Measurements from ENCODE around the gene SPIRE1. TPM values are rescaled to one million over a fixed set of nuclear protein-coding genes. Genes with fewer than 3 reads are reported as not detected.
A peak's percentile ranks its signal among the peaks of the same experiment; 100 is the strongest.

The SPIRE1 gene
- total RNA-seq, 2 donors from 2014 or later, result 14.2 to 17.2 TPM

DNA sequence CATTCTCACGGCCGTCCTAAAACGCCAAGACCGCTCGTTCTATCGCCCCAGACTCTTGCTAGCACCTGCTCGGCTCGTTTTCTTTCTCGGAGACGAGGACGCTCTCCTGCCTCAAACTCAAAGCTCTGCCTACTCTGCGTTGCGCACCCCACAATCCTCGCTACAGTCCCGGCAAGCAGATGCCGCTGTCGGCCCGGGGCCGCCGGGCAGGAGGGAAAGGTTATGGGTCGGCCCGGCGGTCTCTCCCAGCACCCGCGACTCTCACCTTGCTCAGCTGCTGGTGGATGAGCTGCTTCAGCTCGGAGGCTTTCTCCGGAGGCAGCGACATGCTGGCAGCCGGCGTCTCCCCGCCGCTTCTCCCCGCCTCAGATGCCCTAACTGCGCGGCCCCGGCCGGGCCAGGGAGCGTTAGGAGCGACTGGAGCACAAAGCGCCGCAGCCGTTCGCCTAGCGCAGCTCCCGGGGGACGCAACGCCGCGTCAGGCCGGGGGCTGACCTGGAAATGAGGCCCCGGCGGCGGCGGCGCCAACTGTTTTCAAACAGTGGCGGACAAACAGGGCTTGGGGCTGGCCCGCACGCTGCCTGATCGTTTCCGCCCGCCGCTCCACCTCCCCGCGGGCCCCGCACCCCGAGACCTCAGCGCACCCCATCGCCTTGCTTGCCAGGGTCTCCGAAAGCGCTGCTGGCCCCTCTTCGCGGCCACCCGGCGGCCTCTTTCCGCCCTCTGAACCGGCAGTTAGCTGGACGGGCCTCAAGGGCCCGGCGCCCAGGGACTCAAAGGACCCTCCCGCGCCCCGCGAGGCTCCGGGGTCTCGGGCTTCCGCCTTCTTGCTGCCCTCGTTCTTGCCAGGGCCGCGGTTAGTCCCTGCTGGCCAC, 44.6 kb upstream of the SPIRE1 start, which contains the start of the genes CEP76 and PSMG2:
Gene CEP76, minus strand, starts transcription at position 503 of the 875 bp plus-strand sequence. Its CDS starts 175 bp downstream, at position 328.
Gene PSMG2, plus strand, starts transcription at position 822 of the 875 bp plus-strand sequence. CDS start 66 bp downstream, outside the sequence.
- H3K9ac ChIP-seq (ENCODE audit: extremely low read depth, low read length, poor library complexity, severe bottlenecking), result peak within 1 kb of the TSS; percentile 97
- Mint-ChIP-seq H3K36me3 (ENCODE audit: low read depth) (peaks cover 37% of the 10 kb centered on the region), H3K27me3 (ENCODE audit: insufficient read depth) (no peaks in the 10 kb centered on the region), H3K4me1 (peaks cover 17% of the 10 kb centered on the region), H3K9me3 (no peaks in the 10 kb centered on the region), H3K4me3 (peak within 1 kb of the TSS; percentile 97), H3K27ac (peak within 1 kb of the TSS; percentile 100)
- H3K36me3 ChIP-seq (ENCODE audit: control insufficient read depth, insufficient read depth, low read length), result peaks cover 40% of the 10 kb centered on the region
- 0% methylated on average over 42 to 89 of the region's 89 CpGs for WGBS, 2 experiments (ENCODE audit: insufficient coverage in 1 of 2, insufficient read length in 1 of 2)
- H3K9me3 ChIP-seq (ENCODE audit: control insufficient read depth, low read length), result no peaks in the 10 kb centered on the region
- H3K4me1 ChIP-seq (ENCODE audit: control insufficient read depth, insufficient read depth, low read length), result no peaks in the 10 kb centered on the region
- H3K27me3 ChIP-seq (ENCODE audit: control insufficient read depth, insufficient read depth, low read length, poor library complexity, severe bottlenecking), result no peaks in the 10 kb centered on the region
- H3K27ac ChIP-seq (ENCODE audit: low read depth, low read length), result peak within 1 kb of the TSS; percentile 100
- DNase-seq, result peak; percentile 93
- TF ChIP-seq, protein P1, sequence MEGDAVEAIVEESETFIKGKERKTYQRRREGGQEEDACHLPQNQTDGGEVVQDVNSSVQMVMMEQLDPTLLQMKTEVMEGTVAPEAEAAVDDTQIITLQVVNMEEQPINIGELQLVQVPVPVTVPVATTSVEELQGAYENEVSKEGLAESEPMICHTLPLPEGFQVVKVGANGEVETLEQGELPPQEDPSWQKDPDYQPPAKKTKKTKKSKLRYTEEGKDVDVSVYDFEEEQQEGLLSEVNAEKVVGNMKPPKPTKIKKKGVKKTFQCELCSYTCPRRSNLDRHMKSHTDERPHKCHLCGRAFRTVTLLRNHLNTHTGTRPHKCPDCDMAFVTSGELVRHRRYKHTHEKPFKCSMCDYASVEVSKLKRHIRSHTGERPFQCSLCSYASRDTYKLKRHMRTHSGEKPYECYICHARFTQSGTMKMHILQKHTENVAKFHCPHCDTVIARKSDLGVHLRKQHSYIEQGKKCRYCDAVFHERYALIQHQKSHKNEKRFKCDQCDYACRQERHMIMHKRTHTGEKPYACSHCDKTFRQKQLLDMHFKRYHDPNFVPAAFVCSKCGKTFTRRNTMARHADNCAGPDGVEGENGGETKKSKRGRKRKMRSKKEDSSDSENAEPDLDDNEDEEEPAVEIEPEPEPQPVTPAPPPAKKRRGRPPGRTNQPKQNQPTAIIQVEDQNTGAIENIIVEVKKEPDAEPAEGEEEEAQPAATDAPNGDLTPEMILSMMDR (conservative IDR thresholded peaks at IDR 0.05), result no peak
- peak within 1 kb of the TSS; percentile 96 for H3K4me3 ChIP-seq (ENCODE audit: low read length)

DNA sequence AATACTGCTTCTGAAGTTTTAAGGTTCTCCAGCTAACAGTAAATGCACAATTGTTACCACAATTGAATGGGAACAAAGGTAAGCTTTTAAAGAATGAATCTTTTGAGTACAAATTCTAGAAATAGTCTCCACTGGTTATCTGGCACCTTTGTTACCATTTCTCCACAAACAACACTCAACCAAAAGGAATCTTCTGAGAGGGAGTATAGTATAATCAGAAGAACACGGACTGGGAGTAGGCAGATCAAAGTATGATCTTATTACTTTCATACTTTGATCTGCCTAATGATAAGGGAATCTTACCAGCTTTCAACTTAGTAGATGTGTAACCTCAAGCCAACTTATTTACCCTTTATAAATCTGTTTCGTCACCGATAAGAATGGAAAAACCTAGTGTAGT, 43.3 kb upstream of the SPIRE1 start:
- no peak overlapping the region for H3K27ac ChIP-seq (ENCODE audit: low read depth, low read length)
- DNase-seq, result no peak
- Mint-ChIP-seq H3K27ac (no peak overlapping the region), H3K27me3 (ENCODE audit: insufficient read depth) (no peaks in the 10 kb centered on the region), H3K36me3 (ENCODE audit: low read depth) (peaks cover 27% of the 10 kb centered on the region), H3K4me1 (peaks cover 17% of the 10 kb centered on the region), H3K4me3 (peak overlapping the region; percentile 97), H3K9me3 (no peaks in the 10 kb centered on the region)
- peaks cover 40% of the 10 kb centered on the region for H3K36me3 ChIP-seq (ENCODE audit: control insufficient read depth, insufficient read depth, low read length)
- no peaks in the 10 kb centered on the region for H3K27me3 ChIP-seq (ENCODE audit: control insufficient read depth, insufficient read depth, low read length, poor library complexity, severe bottlenecking)
- no peaks in the 10 kb centered on the region for H3K9me3 ChIP-seq (ENCODE audit: control insufficient read depth, low read length)
- H3K4me1 ChIP-seq (ENCODE audit: control insufficient read depth, insufficient read depth, low read length), result no peaks in the 10 kb centered on the region
- H3K4me3 ChIP-seq (ENCODE audit: low read length), result peak overlapping the region; percentile 96
- H3K9ac ChIP-seq (ENCODE audit: extremely low read depth, low read length, poor library complexity, severe bottlenecking), result no peak overlapping the region
- WGBS, 2 experiments (ENCODE audit: insufficient coverage in 1 of 2, insufficient read length in 1 of 2), result 90 to 100% methylated on average over 2 to 3 of the region's 3 CpGs
- TF ChIP-seq, protein P1 (conservative IDR thresholded peaks at IDR 0.05), result no peak

DNA sequence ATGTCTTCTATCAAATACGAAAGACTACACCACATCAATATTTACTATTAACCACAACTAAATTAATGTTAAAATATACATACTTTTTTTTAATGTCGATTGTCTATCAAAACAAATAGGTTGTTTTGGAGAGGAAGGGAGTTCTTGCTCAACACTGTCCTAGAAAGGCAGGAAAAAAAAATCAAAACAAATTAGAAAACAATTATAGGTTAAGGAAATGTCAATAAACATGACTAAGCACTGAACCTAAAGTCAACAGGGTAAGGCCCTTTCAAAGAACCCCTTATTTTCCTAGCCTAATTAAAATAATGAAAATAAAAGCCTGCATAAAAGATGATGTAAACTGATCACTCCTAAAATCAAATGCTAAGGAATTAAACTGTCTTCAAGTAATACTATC, 41.8 kb upstream of the SPIRE1 start:
- Mint-ChIP-seq H3K4me3 (no peak overlapping the region), H3K9me3 (no peaks in the 10 kb centered on the region), H3K4me1 (peaks cover 16% of the 10 kb centered on the region), H3K27me3 (ENCODE audit: insufficient read depth) (no peaks in the 10 kb centered on the region), H3K27ac (no peak overlapping the region), H3K36me3 (ENCODE audit: low read depth) (peaks cover 26% of the 10 kb centered on the region)
- H3K4me1 ChIP-seq (ENCODE audit: control insufficient read depth, insufficient read depth, low read length), result no peaks in the 10 kb centered on the region
- WGBS, 2 experiments (ENCODE audit: insufficient coverage in 1 of 2, insufficient read length in 1 of 2), result no CpG with 5 or more reads among the region's 2 CpGs
- H3K36me3 ChIP-seq (ENCODE audit: control insufficient read depth, insufficient read depth, low read length), result peaks cover 42% of the 10 kb centered on the region
- no peak for DNase-seq
- no peak overlapping the region for H3K4me3 ChIP-seq (ENCODE audit: low read length)
- H3K9me3 ChIP-seq (ENCODE audit: control insufficient read depth, low read length), result no peaks in the 10 kb centered on the region
- TF ChIP-seq, protein P1 (conservative IDR thresholded peaks at IDR 0.05), result no peak
- no peak overlapping the region for H3K9ac ChIP-seq (ENCODE audit: extremely low read depth, low read length, poor library complexity, severe bottlenecking)
- H3K27ac ChIP-seq (ENCODE audit: low read depth, low read length), result no peak overlapping the region
- no peaks in the 10 kb centered on the region for H3K27me3 ChIP-seq (ENCODE audit: control insufficient read depth, insufficient read depth, low read length, poor library complexity, severe bottlenecking)

All from endodermal cell (in vitro differentiated cells).